Measurements from ENCODE around the gene ADGRL4. TPM values are rescaled to one million over a fixed set of nuclear protein-coding genes. Genes with fewer than 3 reads are reported as not detected.

ADGRL4 gene
- total and polyA plus RNA-seq, 2 donors (not counting 3 experiments of a cell fraction or from before 2014, with no cell fraction given) = 140 to 143 TPM

GRCh38 chr1:78894811-78895210 lies 111.7 kb downstream of the ADGRL4 start:
- no peak for FAIRE-seq
- DNase-seq (ENCODE audit: low read depth, low spot score) = no peak
- intact Hi-C loops (cut with micrococcal nuclease) (no loop called here), dilution Hi-C loops (cut with MboI; ENCODE audit: extremely low pct_ligation_motif_present, low sequenced_read_pairs) (no loop called here)
- Histone ChIP-seq H3K79me2 (ENCODE audit: control insufficient read depth, insufficient read depth, low read length) (no peaks in the 10 kb centered on the region), H3K27ac (ENCODE audit: insufficient read depth, low read depth, low read length) (no peak overlapping the region), H3K4me3 (replicated peaks in 1 of 3; ENCODE audit: insufficient read depth in 1 of 3, low read depth in 1 of 3, low read length in 3 of 3) (no peak overlapping the region), H2AFZ (ENCODE audit: low read depth, low read length) (no peak overlapping the region), H3K9me3 (replicated peaks; ENCODE audit: control insufficient read depth, insufficient read depth, low read length) (no peaks in the 10 kb centered on the region), H3K9ac (replicated peaks; ENCODE audit: extremely low read depth, insufficient read depth, low read length) (no peak overlapping the region), H3K27me3 (ENCODE audit: control insufficient read depth in 2 of 2, insufficient read depth in 2 of 2, low read length in 2 of 2) (no peaks in the 10 kb centered on the region), H3K36me3 (ENCODE audit: control insufficient read depth in 2 of 2, extremely low read depth in 1 of 2, insufficient read depth in 2 of 2, low read length in 2 of 2) (peaks cover 0 to 22% of the 10 kb centered on the region in 2 experiments), H3K4me1 (ENCODE audit: control insufficient read depth, extremely low read depth, insufficient read depth, low read length) (no peaks in the 10 kb centered on the region), H3K4me2 (ENCODE audit: insufficient read depth, low read length) (no peak overlapping the region), H3K9me1 (replicated peaks; ENCODE audit: control insufficient read depth, extremely low read depth, insufficient read depth, low read length) (no peaks in the 10 kb centered on the region), H4K20me1 (replicated peaks; ENCODE audit: control insufficient read depth, extremely low read depth, insufficient read depth, low read length) (no peaks in the 10 kb centered on the region)
- ChIA-PET POLR2A (no interaction called here), CTCF (interaction anchor here (0.8 kb wide), 1 partner anchor 14 kb away, joined by 3 read pairs; no protein-coding TSS in a partner anchor)
- TF ChIP-seq CTCF (IDR thresholded peaks at IDR 0.05; ENCODE audit: extremely low read depth in 1 of 2, insufficient read depth in 1 of 2, low read depth in 1 of 2, low read length in 2 of 2) = no peak
- TF ChIP-seq JUN (IDR thresholded peaks at IDR 0.05; ENCODE audit: borderline replicate concordance, insufficient read depth, insufficient read length, low read depth) = no peak
- no peak for TF ChIP-seq EZH2 (IDR thresholded peaks at IDR 0.05; ENCODE audit: borderline replicate concordance, low read depth, low read length, severe bottlenecking)
- TF ChIP-seq FOS (IDR thresholded peaks at IDR 0.05; ENCODE audit: borderline replicate concordance, insufficient read depth, low read length) = no peak
- no peak for TF ChIP-seq MYC (IDR thresholded peaks at IDR 0.05; ENCODE audit: low read depth, low read length)
- no peak for TF ChIP-seq GATA2 (IDR thresholded peaks at IDR 0.05; ENCODE audit: insufficient read depth, insufficient read length, low read depth, low read length)
- no peak for TF ChIP-seq POLR2A (IDR thresholded peaks at IDR 0.05; ENCODE audit: low read depth, low read length)
- TF ChIP-seq POLR2AphosphoS5 (IDR thresholded peaks at IDR 0.05; ENCODE audit: insufficient read depth, low read depth, low read length) = no peak
- TF ChIP-seq MAX (IDR thresholded peaks at IDR 0.05; ENCODE audit: insufficient read depth, insufficient read length) = no peak
- no TSS peak for BruUV-seq (replicated peaks)
